K562 (cell line): ENCODE data around the gene EXOC3L2. TPM values are rescaled to one million over a fixed set of nuclear protein-coding genes. Genes with fewer than 3 reads are reported as not detected.

Source experiments
- ATAC-seq: fragments of 200-7000 bp; cut with Tn5 transposase; 3 replicates; pipeline ENCODE4 v1.9.1; 2020; ENCODE audit warnings: moderate library complexity
- BruUV-seq: library from RNA; stranded (reverse); fragments of 400-500 nt; replicated peaks from 2 replicates; lab custom pipeline; 2021; lab: Mats Ljungman, UMichigan
- CTCF ChIA-PET: fragments of 300-600 bp; formaldehyde crosslinking; extraction: SDS; loops from one replicate; lab custom pipeline; 2021; ENCODE audit warnings: low intra/inter-chr PET ratio; lab: Yijun Ruan, JAX
- POLR2A ChIA-PET: fragments of 300-600, 350-650 bp; sonication (Branson Sonifier 250); formaldehyde crosslinking; extraction: SDS; loops from one replicate; lab custom pipeline; 2021; ENCODE audit warnings: antibody characterized with exemption, inconsistent platforms; lab: Yijun Ruan, JAX
- DNase-seq, 4 experiments: peaks; one replicate each; pipeline versions ENCODE4 v3.0.0 to v3.0.0-alpha.2; 2011 to 2018; ENCODE audit warnings: low spot score in 3 of 4, mixed read lengths in 3 of 4; ENCODE audit errors: extremely low read depth in 1 of 4
- FAIRE-seq: peaks from 2 replicates; lab custom pipeline; 2011; peaks lifted over from hg19 to GRCh38; lab: Jason Lieb, UNC
- H2AFZ ChIP-seq: 2 replicates; pipeline ENCODE4 v1.6.0; 2011; ENCODE audit warnings: low read depth, low read length, control low read depth, inconsistent platforms
- H3K27ac ChIP-seq: fragments of 200-600 bp; 3 replicates; pipeline ENCODE4 v1.8.0; 2011; ENCODE audit warnings: low read depth, mild to moderate bottlenecking, control low read depth, inconsistent platforms, low read length, moderate library complexity, mixed read lengths; ENCODE audit errors: extremely low read depth
- H3K27me3 ChIP-seq, 2 experiments: fragments of 300-600 bp in 1 of 2; 2 replicates in 1 of 2; 3 replicates in 1 of 2; pipeline versions ENCODE4 v1.6.0 to v1.8.0; 2011; ENCODE audit warnings: inconsistent platforms in 2 of 2, low read length in 2 of 2, mild to moderate bottlenecking in 1 of 2, mixed read lengths in 1 of 2, moderate library complexity in 1 of 2; ENCODE audit not compliant: control insufficient read depth in 2 of 2, insufficient read depth in 2 of 2
- H3K36me3 ChIP-seq: fragments of 300-600 bp; 3 replicates; pipeline ENCODE4 v1.8.0; 2011; ENCODE audit warnings: mild to moderate bottlenecking, low read length, inconsistent platforms; ENCODE audit not compliant: control insufficient read depth, insufficient read depth
- H3K4me1 ChIP-seq, 2 experiments: fragments of 200-600 bp in 1 of 2; replicated peaks in 1 of 2; 2 replicates in 1 of 2; 3 replicates in 1 of 2; pipeline versions ENCODE4 v1.5.1 to v1.8.0; 2011; ENCODE audit warnings: inconsistent platforms in 2 of 2, low read length in 2 of 2, mild to moderate bottlenecking in 1 of 2, mixed read lengths in 1 of 2, moderate library complexity in 1 of 2; ENCODE audit not compliant: control insufficient read depth in 2 of 2, insufficient read depth in 2 of 2
- H3K4me2 ChIP-seq: 2 replicates; pipeline ENCODE4 v1.6.1; 2011; ENCODE audit warnings: low read length, control low read depth, inconsistent platforms, mixed read lengths; ENCODE audit not compliant: insufficient read depth
- H3K4me3 ChIP-seq: fragments of 200-600 bp; sonication (generic), shearing (Covaris generic); 2 replicates; pipeline ENCODE4 v1.5.1; 2016; ENCODE audit warnings: control low read depth, inconsistent platforms
- H3K79me2 ChIP-seq: fragments of 200-600 bp; 3 replicates; pipeline ENCODE4 v1.8.0; 2011; ENCODE audit warnings: low read length, inconsistent platforms; ENCODE audit not compliant: control insufficient read depth, insufficient read depth
- H3K9ac ChIP-seq, 2 experiments: 2 replicates each; pipeline versions ENCODE4 v1.6.0 to v1.6.1; 2011; ENCODE audit warnings: low read depth in 2 of 2, low read length in 2 of 2, control low read depth in 1 of 2, inconsistent platforms in 1 of 2, mild to moderate bottlenecking in 1 of 2, mixed read lengths in 1 of 2; ENCODE audit not compliant: insufficient read depth in 1 of 2
- H3K9me1 ChIP-seq: one replicate; pipeline ENCODE4 v1.6.0; 2011; ENCODE audit warnings: inconsistent platforms, mild to moderate bottlenecking, low read length, moderate library complexity; ENCODE audit not compliant: control insufficient read depth, insufficient read depth
- H3K9me3 ChIP-seq: replicated peaks from 2 replicates; pipeline ENCODE4 v1.5.1; 2011; ENCODE audit warnings: low read depth, low read length, inconsistent platforms; ENCODE audit not compliant: control insufficient read depth, insufficient read depth
- H4K20me1 ChIP-seq: replicated peaks from 2 replicates; pipeline ENCODE4 v1.6.1; 2011; ENCODE audit warnings: low read length, inconsistent platforms, mixed read lengths; ENCODE audit not compliant: control insufficient read depth, insufficient read depth
- CEBPG ChIP-seq, 3 experiments: fragments of 200-800 bp in 1 of 3; sonication (Bioruptor generic) in 1 of 3; sonication (generic) in 1 of 3; formaldehyde crosslinking in 1 of 3; IDR thresholded peaks in 2 of 3; conservative IDR thresholded peaks in 1 of 3; 2 replicates each; pipeline versions ENCODE4 v1.6.1 to v1.8.0; 2016 to 2022; ENCODE audit warnings: missing compliant biosample characterization in 2 of 3, missing genetic modification characterization in 2 of 3, mild to moderate bottlenecking in 1 of 3, missing genetic modification reagents in 1 of 3
- FOXP1 ChIP-seq: sonication (generic); formaldehyde crosslinking; IDR thresholded peaks from 2 replicates; pipeline ENCODE4 v1.8.0; 2022; ENCODE audit warnings: mild to moderate bottlenecking, missing genetic modification reagents
- MCM5 ChIP-seq: fragments of 450-650 bp; IDR thresholded peaks from 2 replicates; pipeline ENCODE4 v1.6.1; 2016; ENCODE audit warnings: low read depth
- MYC ChIP-seq, 2 experiments: fragments of 250-450 bp in 1 of 2; sonication (Bioruptor Pico) in 1 of 2; IDR thresholded peaks; 2 replicates each; pipeline versions ENCODE4 v1.5.1 to v1.6.1; 2012 to 2021; ENCODE audit warnings: low read depth in 2 of 2, borderline replicate concordance in 1 of 2, improper control_type of control experiment in 1 of 2, low read length in 1 of 2, mild to moderate bottlenecking in 1 of 2, moderate library complexity in 1 of 2
- TAF7 ChIP-seq: fragments of 450-650 bp; IDR thresholded peaks from 2 replicates; pipeline ENCODE4 v1.6.1; 2016; ENCODE audit warnings: missing genetic modification characterization, missing compliant biosample characterization
- TBP ChIP-seq: optimal IDR thresholded peaks from 2 replicates; pipeline ENCODE3; 2011; ENCODE audit warnings: low read depth, low read length, improper control_type of control experiment
- ZNF133 ChIP-seq: fragments of 250-450 bp; sonication (Bioruptor Pico); IDR thresholded peaks from 2 replicates; pipeline ENCODE4 v1.4.0; 2020; ENCODE audit warnings: mild to moderate bottlenecking
- ZNF75A ChIP-seq: fragments of 450-650 bp; formaldehyde crosslinking; IDR thresholded peaks from 2 replicates; pipeline ENCODE4 v1.4.0; 2020; ENCODE audit warnings: mild to moderate bottlenecking
- WGBS: fragments of 100-300 bp; shearing (Covaris generic); methylation state at CpG from one replicate; pipeline ENCODE4 v1.1.6; 2016; ENCODE audit warnings: low coverage, mixed read lengths; ENCODE audit not compliant: insufficient coverage; ENCODE audit errors: missing lambda C conversion rate; 5-methylcytosine and 5-hydroxymethylcytosine counted together
- in situ Hi-C: fragments of 300-500 bp; cut with MboI; formaldehyde crosslinking; loops from 4 replicates; pipeline ENCODE4 v1.15.0; 2018; ENCODE audit warnings: inconsistent platforms, mixed read lengths
- intact Hi-C: fragments of 100-400 bp; cut with micrococcal nuclease; formaldehyde crosslinking; loops from 2 replicates; pipeline ENCODE4 v1.14.2; 2022
- polyA plus RNA-seq, 8 experiments: library from polyadenylated mRNA; depleted of rRNA in 4 of 8; stranded (reverse) in 5 of 8; unstranded in 3 of 8; fragments of >200 nt; fragmentation: Nextera tagmentation in 2 of 8; fragmentation: Illumina TruSeq in 1 of 8; extraction: Ambion mirVana in 2 of 8; extraction: Trizol in 1 of 8; gene quantifications; 2 replicates each; pipeline versions ENCODE4 v1.2.1 to v1.2.3, GENCODE V29; 2011 to 2014; ENCODE audit warnings: inconsistent platforms in 1 of 8, missing spikeins in 1 of 8
- total RNA-seq, 7 experiments: library from RNA; depleted of rRNA in 6 of 7; stranded (reverse); fragments of >200 nt in 6 of 7; fragmentation: Illumina TruSeq in 2 of 7; extraction: Trizol in 2 of 7; gene quantifications; 2 replicates each; pipeline versions ENCODE4 v1.2.1 to v1.2.3, GENCODE V29; 2011 to 2021; ENCODE audit warnings: low replicate concordance in 1 of 7

The EXOC3L2 gene
- total and polyA plus RNA-seq, 9 of the 15 experiments (the other 6 are each of a cell fraction or from before 2014, with no cell fraction given), result 0.31 to 19.0 (median 2.4) TPM

DNA sequence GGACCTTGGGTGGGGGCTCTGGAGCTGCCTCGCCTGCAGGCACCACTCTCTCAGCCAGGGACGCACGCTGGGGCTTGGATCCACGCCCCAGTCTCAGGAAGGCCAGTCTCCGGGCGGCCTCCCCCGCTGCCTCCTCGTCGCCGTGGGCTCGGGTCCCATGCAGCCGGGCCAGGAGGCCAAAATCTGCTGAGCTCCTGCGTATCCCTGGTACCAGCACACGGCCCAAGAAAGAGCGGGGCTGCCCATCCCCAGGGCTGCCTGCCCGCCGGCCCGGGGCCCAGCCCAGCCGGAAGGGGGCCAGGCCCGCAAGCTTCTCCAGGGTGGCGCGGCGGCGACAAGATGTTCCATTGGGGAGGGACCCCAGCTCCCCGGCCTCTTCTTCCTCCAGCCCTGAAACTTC lies 6.7 kb downstream of the EXOC3L2 start:
- intact Hi-C loops, result no loop called here
- Histone ChIP-seq H3K36me3 (peaks cover 12% of the 10 kb centered on the region), H3K9me3 (no peaks in the 10 kb centered on the region), H3K79me2 (peaks cover 15% of the 10 kb centered on the region; the same call in 2 of the 3 replicates), H3K9me1 (no peaks in the 10 kb centered on the region), H3K27me3 (no peaks in the 10 kb centered on the region), H3K9ac (no peak overlapping the region), H4K20me1 (no peaks in the 10 kb centered on the region), H3K27ac (no peak overlapping the region), H3K4me3 (no peak overlapping the region), H2AFZ (no peak overlapping the region), H3K4me2 (no peak overlapping the region), H3K4me1 (peaks cover 18 to 45% of the 10 kb centered on the region in 2 experiments; a peak in 4 of 5 replicates)
- ChIA-PET POLR2A (no interaction called here), CTCF (no interaction called here)
- no TSS peak for BruUV-seq
- DNase-seq (no peak), FAIRE-seq (no peak), ATAC-seq (no peak)
- 88% methylated on average over 16 of the region's 25 CpGs for WGBS
- in situ Hi-C loops, result no loop called here
- TF ChIP-seq FOXP1 (CRISPR knock-in tag) (no peak), TAF7 (tag) (no peak), ZNF75A (CRISPR knock-in tag) (no peak), MCM5 (no peak), MYC (IDR thresholded peaks at IDR 0.05; ENCODE audit: low read depth, low read length) (no peak), MYC (CRISPR knock-in tag; IDR thresholded peaks at IDR 0.05; ENCODE audit: borderline replicate concordance, low read depth) (no peak), TBP (no peak), CEBPG (CRISPR knock-in tag; IDR thresholded peaks at IDR 0.05) (no peak), CEBPG (tag; conservative IDR thresholded peaks at IDR 0.05 in 1 of 2, IDR thresholded peaks at IDR 0.05 in 1 of 2) (no peak), ZNF133 (CRISPR knock-in tag) (no peak)
